ENCODE measurements around the gene ERN1.

DNA sequence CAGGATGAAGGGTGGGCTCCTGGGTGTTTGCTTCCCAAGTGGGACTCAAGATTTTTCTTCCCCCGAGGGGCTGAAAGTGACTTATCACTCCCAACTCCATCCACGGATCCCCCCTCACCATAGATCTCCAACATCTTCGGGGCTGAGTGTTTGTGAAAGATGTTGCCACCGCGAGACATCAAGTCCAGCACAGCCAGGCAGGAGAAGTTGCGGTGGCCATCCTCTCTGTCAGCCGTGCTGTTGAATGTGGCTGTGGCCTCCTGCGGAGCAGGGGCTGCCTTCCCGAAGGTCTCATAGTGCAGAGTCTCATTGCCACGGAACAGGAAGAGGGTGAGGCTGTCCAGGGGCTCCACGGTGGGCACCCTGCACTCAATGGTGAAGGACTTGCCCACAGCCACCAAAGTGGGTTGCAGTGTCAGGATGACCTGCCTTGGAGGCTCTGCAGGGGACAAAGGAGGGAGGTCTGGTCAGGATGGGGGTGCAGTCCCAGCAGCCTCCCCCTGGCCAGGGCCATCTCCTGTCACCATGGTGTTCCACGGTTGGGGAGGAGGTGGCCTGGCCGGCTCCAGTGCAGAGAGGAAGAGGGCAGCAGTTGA, 126.3 kb downstream of the ERN1 start:
- TF ChIP-seq CTCF (IDR thresholded peaks at IDR 0.05; ENCODE audit: poor library complexity), result no peak
- no peak for TF ChIP-seq EZH2 (IDR thresholded peaks at IDR 0.05; ENCODE audit: borderline replicate concordance)
